ENCODE data around the gene RNASEH2B. TPM values are rescaled to one million over a fixed set of nuclear protein-coding genes. Genes with fewer than 3 reads are reported as not detected.

The RNASEH2B gene
- total RNA-seq, 1 experiment from 2014 or later, result 60.2 TPM

- Mint-ChIP-seq H3K27ac (ENCODE audit: unreplicated experiment) (no peak overlapping the region), H3K4me3 (ENCODE audit: unreplicated experiment) (no peak overlapping the region), H3K36me3 (ENCODE audit: insufficient read depth, unreplicated experiment) (no peaks in the 10 kb centered on the region), H3K4me1 (ENCODE audit: low read depth, unreplicated experiment) (no peaks in the 10 kb centered on the region), H3K27me3 (ENCODE audit: insufficient read depth, unreplicated experiment) (no peaks in the 10 kb centered on the region), H3K9me3 (ENCODE audit: unreplicated experiment) (no peaks in the 10 kb centered on the region)
- ChIA-PET POLR2A (interaction anchor here (1.4 kb wide), 1 partner anchor 12 kb away, joined by 8 read pairs; no protein-coding TSS in a partner anchor), CTCF (interaction anchor here (0.9 to 1.5 kb wide), 8 partner anchors 12 to 94 kb away, joined by 3 to 6 read pairs (median 4); no protein-coding TSS in a partner anchor)
- BruUV-seq (replicated peaks), result no TSS peak
- no peak for TF ChIP-seq CTCF (IDR thresholded peaks at IDR 0.05; ENCODE audit: insufficient read depth in 1 of 2, low read depth in 1 of 2, low read length in 1 of 2, severe bottlenecking in 1 of 2, unreplicated experiment in 1 of 2)
- no peak for DNase-seq
- H3K4me1 ChIP-seq, result peaks cover 29% of the 10 kb centered on the region
- intact Hi-C loops (cut with micrococcal nuclease; ENCODE audit: unreplicated experiment), result no loop called here
- H3K4me3 ChIP-seq (ENCODE audit: low read depth, low read length), result no peak overlapping the region
- H3K27me3 ChIP-seq (replicated peaks; ENCODE audit: control insufficient read depth, insufficient read depth, low read length), result no peaks in the 10 kb centered on the region; the same call in 1 of the 2 replicates
- no peaks in the 10 kb centered on the region for H3K36me3 ChIP-seq (ENCODE audit: control insufficient read depth, insufficient read depth, low read length)
- H3K9me3 ChIP-seq, result no peaks in the 10 kb centered on the region; the same call in 1 of the 2 replicates
Measured at GRCh38 chr13:51005566-51005965, 96.0 kb downstream of the RNASEH2B start.

Other genes with a start within 250 kb of the RNASEH2B start
- gene DLEU7, start 66.1 kb upstream of the RNASEH2B start, total RNA-seq (2022), result not detected in 2 replicates
- not detected in 2 replicates for gene C13orf42, start 201.5 kb downstream of the RNASEH2B start, total RNA-seq (2022)

All from Caco-2 (cell line).